NCI-H82 (cell line): ENCODE data around the gene ZAP70.
A peak's percentile ranks its signal among the peaks of the same experiment; 100 is the strongest.

ENCODE experiments used
- DNase-seq: peaks from one replicate; lab custom pipeline; 2025; lab: John Stamatoyannopoulos, UW

Gene ZAP70

DNA sequence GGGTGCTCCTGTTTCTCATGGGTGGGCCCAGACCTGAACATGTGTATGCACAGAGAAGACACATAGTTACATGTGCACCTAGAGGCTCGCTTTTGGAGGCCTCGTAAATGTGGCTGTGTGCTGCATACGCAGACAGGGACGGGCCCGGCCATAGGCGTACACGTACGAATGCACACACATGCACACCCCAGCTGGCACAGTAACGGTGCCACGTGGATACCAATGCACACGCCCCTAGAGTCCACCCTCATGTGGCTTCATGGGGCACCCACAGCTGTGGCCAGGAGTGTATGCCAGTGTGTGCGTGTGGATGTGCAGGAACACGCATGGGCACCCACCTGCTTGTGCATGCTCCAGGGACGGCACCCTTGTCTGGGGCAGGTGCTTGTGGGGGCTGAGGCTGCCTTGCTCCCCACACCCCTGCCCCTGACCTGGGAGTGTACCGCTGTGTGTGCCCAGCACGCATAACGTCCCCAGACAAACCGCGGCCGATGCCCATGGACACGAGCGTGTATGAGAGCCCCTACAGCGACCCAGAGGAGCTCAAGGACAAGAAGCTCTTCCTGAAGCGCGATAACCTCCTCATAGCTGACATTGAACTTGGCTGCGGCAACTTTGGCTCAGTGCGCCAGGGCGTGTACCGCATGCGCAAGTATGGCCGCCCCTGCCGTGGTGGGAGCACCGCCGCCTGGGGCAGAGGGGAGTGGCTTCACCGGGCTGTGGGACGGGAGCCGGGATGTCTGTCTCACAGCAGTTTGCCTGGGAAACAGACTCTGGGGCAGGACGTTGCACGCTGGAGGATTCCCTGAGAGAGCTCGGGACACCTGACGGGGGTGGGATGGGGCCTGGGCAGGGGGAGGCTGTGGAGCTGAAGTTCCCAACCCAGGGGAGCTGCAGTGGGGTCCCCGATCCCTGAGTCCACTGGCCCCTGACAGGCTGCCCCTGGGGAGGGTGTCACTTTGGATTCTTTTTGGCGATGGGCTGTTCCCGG is 21.0 kb downstream of the ZAP70 start:
- DNase-seq, result no peak

DNA sequence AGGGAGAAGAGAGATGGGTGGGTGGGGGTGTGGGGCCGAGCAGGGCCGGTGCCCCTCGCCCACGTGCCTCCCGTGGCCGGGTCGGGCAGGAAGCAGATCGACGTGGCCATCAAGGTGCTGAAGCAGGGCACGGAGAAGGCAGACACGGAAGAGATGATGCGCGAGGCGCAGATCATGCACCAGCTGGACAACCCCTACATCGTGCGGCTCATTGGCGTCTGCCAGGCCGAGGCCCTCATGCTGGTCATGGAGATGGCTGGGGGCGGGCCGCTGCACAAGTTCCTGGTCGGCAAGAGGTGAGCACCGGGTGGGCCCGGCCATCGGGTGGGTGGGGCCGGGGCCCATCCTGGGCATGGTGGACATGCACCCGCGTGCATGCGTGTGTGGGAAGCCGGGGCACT is 21.8 kb downstream of the ZAP70 start:
- no peak for DNase-seq

DNA sequence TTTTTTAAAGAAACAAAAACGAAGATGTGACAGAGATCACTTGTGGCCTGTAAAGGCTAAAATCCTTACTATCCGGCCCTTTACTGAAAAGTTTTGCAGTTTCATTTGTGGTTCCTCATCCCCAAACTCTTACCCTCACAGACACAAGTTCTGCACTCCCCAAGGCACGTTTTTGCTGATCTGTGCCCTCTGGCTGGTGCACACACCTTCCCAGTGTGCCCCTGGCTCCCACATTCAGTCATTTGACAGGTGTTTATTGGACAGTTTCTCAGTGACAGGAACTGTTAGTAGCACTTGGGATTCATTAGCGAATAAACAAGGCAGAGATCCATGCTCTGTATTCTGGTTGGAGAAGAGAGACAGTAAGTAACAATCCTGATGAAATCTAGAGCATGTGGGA is 22.8 kb downstream of the ZAP70 start:
- DNase-seq, result no peak

DNA sequence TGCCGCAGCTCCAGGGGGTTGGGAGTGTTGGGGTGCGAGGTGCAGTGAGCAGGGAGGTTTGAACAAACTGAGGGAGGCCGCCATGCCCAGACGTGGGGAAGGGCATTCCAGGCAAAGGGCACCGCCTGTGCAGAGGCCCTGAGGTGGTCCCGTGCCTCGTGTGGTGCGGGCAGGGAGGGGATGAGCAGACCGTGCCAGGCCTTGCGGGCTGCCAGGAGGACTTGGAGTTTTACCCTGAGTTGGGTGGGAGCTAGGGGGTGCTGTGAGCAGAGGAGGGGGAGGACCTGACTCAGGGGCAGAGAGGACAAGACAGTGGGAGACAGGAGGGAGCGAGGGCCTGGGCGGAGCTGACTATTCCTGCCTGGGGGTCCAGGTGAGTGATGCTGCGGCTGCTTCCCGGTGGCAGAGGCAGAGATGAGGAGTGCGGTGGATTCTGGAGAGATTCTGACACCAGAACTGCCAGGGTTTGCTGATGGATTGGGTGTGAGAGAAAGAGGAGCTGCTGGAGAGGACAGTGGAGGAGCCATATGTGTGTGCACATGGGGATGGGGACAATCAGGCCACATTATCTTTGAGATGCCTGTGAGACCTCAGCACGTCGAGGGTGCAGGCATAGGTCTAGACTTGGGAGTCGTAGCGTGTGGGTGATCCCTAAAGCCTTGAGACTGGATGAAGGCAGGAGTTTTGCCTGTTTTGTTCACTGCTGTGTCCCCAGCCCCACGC is 23.4 kb downstream of the ZAP70 start:
- DNase-seq, result no peak

DNA sequence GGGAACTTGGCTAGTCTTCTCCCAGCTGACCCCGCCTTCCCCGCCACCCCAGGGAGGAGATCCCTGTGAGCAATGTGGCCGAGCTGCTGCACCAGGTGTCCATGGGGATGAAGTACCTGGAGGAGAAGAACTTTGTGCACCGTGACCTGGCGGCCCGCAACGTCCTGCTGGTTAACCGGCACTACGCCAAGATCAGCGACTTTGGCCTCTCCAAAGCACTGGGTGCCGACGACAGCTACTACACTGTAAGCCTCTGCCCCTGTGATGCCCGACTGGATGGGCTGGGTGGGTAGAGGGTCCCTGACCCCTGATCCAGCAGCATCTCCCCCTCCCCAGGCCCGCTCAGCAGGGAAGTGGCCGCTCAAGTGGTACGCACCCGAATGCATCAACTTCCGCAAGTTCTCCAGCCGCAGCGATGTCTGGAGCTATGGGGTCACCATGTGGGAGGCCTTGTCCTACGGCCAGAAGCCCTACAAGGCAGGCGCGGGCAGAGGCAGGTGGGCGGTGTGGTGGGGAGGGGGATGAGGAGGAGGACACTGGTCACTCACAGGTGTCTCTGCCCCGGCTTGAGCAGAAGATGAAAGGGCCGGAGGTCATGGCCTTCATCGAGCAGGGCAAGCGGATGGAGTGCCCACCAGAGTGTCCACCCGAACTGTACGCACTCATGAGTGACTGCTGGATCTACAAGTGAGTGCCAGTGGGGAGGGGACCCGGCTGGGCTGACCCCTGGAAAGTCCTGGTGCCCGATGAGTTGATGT is 24.2 kb downstream of the ZAP70 start:
- no peak for DNase-seq

DNA sequence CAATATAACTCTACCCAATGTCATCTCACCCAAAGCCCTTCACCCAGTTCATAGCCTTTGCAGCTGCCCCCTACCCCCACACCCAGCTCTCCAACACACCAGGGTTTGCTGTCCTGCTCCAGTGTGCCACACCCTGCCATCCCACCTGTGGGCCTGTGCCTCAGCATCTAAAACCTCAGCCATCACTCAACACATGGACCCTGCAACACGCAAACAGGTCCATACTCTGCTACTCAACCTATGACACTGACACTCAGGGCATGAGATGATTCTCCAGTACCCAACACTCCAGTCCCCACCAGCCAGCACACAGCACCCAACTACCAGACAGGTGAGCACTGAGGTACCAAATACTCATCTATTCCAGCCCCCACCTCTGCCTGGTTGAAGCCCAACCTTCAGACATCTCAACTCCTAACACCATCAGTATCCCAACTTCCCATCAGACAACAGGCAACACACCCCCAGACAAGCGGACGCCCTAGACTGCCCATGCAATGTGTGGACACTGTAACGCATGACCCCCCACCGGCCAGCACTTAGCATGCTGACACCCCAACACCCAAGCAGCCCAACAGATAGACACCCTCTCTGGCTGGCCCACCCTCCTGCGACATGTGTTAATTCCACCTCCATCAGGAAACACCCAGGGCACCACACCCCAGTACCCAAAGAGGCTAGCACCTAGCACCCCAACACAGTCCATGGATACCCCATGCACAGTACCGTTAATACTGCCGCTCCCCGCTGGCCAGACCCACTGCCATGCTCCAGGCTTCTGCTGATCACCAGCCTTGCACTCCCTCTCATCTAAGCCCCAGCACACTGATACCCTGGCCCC is 25.0 kb downstream of the ZAP70 start:
- DNase-seq, result no peak

DNA sequence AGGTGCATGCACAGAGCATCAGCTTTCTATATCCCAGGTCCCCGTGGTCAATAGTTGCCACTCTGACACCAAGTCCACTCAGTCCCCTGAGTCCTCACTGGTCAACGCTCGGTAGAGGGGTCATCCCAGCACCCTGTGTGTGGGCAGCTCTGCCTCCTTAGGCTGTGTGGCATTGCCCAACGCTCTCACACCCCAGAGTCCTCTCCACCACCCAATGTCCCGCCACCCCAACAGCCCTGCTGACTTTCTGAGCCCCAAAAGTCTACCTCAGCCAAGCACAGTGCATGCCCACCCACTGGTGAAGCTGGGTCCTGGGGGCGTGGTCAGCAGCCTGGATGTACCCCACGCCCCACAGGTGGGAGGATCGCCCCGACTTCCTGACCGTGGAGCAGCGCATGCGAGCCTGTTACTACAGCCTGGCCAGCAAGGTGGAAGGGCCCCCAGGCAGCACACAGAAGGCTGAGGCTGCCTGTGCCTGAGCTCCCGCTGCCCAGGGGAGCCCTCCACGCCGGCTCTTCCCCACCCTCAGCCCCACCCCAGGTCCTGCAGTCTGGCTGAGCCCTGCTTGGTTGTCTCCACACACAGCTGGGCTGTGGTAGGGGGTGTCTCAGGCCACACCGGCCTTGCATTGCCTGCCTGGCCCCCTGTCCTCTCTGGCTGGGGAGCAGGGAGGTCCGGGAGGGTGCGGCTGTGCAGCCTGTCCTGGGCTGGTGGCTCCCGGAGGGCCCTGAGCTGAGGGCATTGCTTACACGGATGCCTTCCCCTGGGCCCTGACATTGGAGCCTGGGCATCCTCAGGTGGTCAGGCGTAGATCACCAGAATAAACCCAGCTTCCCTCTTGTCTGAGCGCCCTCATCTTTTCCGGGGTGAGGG is 25.9 kb downstream of the ZAP70 start:
- DNase-seq, result no peak

DNA sequence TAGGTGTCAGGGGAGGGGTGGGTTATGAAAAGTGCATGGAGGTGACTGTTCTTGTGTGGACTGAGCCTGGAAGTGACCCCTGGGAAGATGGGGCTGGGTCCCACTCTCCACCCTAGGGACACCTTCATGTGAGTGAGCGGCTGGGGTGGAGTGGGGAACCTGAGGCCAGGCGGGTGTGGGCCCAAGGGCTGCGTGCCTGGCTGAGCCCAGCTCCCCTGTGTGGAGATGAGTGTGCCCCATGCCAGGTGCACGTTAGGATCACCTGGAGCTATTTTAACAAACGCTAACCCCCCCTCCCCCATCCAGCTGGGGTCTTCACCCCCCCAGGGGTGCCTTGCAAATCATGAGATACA is 26.5 kb downstream of the ZAP70 start:
- no peak for DNase-seq

DNA sequence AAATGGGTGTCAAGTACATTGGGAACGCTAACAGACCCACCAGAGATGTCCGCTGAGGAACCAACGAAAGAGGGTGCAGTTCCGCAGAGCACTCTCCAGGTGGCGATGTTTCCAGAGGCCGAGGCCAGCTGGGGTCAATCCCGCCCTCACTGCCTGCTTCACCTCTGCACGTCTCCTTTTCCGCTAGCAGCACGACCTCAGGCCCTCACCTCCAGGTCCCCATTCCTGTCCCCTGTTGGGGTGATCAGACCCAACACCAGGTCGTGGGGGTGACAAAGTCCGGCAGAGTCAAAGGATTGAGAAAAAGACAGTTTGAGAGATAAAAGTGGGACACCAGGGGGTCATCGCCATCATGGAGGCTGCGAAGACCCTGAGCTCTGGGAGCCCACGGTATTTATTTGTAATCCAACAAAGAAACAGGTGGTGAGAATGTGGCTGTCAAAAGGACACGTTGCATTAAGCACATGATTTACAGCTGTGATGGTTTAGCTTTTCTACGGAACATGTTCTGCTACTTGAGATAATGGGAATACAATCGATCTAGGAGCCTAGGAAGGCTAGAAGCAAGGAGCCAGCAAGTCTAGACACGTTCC is 27.3 kb downstream of the ZAP70 start:
- peak; percentile 61 for DNase-seq

DNA sequence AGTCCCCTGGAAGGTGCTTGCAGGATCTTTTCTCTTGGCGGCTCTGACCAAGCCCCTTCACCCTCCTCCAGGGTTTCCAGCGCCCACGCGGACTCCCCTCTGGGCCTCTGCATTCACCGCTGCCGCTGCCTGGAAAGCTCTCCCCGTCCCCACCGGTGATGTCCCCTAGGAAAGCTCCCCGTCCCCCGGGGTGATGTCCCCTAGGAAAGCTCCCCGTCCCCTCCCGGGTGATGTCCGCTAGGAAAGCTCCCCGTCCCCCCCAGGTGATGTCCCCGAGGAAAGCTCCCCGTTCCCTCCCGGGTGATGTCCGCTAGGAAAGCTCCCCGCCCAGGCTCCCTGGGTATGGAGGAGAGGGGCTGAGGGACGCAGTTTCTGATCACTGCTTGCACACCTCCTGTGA is 27.9 kb downstream of the ZAP70 start:
- DNase-seq, result no peak

DNA sequence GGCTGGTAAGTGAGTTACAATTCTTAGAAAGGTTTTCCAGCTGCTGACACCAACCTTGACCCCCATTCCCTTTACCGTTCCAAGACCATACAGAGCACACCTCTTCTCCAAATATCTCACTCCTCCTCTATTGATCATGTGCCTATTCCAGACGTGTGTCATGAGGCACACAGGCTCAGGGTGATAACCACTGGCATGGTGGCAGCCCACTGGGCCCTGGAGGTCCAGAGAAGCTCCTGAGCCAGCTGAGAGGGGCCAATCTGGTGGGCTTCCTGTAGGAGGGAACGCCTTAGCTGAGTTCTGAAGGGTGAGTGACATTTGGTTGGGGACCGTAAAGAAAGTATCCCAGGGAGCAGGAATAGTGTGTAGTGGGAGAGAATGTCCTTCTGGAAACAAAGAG is 28.3 kb downstream of the ZAP70 start:
- no peak for DNase-seq

DNA sequence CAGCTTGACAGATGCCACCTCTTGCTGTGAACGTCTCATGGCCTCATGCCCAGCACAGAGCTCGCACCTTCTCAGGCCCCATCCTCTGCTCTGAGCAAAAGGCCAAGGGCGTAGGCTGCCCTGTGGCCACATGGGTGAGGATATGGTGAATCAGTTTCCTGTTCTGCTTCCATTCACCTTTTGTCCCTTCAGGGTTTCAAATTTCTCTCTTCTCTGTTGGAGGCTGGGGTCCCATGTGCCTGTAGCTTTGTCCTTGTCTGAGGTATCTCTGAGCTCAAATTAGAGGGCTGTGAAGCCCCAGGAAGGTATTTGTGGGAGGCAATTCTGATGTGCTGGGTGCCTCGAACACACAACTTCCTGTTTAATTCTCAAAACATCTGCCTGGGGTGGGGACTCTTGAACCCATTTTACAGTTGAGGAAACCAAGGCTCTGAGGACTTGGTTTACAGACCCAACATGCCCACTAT is 29.0 kb downstream of the ZAP70 start:
- DNase-seq, result no peak

DNA sequence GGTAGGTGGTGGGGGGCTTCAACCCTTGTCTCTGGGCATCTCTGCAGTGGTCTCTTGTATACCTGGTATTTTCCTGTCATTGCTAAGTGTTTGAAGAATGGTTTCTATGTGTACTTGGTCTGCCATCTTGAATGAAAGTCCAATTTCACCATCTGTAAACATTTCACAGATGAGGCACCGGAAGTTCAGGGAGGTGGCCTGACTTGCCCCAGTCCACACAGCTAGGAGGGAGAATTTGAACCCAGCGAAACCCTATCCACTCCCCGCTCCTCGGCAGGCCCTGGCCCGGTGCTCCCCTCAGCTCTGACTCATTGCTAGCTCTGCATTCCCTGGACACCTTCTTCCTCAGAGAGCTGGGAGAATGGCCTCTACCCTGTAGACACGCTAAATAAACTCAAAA is 30.5 kb downstream of the ZAP70 start:
- DNase-seq, result no peak

DNA sequence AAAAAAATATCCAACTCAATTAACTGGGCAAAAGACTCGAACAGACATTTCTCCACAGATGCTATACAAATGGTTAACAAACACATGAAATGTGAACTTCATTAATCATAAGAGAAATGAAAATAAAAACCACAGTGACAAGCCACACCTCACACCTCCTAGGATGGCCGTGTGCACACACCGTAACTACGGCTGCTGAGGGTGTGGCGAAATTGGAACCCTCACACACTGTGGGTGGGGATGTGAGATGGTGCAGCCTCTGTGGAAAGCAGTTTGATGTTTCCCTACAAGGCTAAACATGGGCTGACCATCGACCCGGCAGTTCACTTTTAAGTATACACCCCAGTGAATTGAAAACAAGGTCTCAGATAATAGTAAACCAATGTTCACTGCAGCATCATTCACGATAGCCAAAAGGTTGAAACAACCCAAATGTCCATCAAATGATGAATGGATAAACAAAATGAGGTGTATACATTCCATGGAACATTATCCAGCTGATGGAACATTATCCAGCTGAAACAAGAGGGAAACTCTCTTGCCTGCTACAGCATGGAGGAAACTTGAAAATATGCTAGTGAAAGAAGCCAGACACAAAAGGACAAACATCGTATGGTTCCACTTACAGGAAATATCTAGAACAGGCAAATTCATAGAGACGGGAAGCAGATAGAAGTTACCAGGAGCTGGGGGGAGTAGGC is 32.2 kb downstream of the ZAP70 start:
- DNase-seq, result no peak

DNA sequence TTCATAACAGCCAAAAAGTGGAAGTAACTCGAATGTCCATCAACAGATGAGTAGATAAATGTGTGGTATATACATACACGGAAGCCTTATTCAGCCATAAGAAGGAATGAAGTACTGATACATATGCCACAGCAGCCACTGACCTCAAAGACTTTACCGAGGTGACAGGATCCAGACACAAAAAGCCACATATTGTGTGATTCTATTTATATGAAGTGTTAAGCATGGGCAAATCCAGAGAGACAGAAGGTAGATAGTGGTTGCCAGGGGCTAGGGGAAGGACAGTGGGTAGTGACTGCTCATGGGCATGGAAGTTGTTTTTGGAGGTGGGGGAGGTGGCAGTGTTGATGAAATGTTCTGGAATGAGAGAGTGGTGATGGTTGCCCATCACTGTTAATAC is 33.9 kb downstream of the ZAP70 start:
- no peak for DNase-seq

DNA sequence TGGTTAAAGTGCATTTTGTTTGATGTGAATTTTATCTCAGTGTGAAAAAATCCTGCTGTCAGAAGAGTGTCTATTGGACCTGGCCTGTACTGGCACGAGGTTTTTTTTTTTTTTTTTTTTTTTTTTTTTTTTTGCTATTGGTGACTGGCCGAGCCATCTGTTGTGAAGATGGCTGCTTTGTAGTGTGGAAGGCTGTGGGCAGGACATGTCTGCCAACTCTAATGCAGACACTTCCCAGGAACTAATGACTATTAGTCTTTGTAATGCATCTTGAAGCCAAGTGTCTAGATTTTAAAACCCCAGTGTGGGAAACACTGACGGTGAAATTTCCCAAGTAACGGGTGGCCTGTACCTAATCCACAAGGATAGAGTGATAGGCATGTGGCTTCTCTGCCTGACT is 34.3 kb downstream of the ZAP70 start:
- DNase-seq, result no peak

DNA sequence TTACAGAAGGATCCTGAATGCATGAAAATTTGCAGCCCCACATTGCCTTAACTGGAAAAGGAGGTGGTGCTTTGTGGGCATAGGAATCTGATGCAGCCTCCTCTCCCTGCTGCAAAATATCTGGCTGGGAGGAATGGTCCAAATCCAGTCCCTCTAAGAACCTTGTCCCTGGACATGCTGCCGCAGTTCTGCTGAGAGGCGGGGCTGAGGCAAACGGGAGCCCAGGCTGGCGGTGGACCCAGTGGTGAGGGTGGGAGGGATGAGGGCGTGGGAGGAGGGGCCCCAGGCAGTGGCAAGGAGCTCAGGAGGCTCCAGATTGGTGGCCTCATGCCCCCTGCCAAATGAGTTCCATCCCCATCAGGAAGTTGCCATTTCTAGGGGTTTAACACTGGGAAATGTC is 36.2 kb downstream of the ZAP70 start:
- DNase-seq, result no peak

DNA sequence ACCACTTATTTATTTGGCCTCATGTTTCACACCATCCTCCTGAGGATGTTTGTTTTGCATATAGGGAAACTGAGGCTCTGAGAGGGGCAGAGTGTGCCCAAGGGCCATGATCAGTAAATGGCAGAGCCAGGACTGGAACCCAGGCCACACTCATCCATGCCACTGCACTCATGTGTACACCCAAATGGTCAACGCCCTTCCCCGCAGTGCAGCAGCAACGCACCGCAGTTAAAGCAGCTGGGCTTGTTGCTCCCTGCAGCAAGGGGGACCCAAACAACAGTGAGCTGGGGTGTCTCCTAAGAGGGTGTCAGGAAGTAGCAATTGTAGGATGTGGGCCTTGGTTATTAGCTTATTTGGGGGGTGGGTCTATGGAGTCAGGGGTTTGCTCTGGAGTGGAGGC is 36.6 kb downstream of the ZAP70 start:
- no peak for DNase-seq

DNA sequence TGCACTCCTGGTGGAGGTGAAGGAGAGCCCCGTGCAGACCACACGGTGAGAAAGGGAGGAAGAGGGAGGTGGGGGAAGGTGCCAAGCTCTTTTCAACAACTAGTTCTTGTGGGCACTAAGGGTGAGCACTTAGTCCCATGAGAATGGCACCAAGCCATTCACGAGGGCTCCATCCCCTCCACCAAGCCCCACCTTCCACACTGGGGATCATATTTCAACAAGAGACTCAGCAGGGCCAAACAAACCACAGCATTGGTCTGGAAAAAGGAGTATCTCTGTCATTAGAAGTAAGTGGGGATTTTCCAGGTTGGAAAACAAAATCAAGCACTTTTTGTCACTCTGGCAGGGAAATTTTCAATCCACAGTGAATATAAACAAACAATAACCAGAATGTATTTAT is 38.4 kb downstream of the ZAP70 start:
- no peak for DNase-seq
